ENCODE measurements around the gene PLA2G15.

- TF ChIP-seq CTCF (IDR thresholded peaks at IDR 0.05): no peak
- no peak for TF ChIP-seq EZH2 (IDR thresholded peaks at IDR 0.05; ENCODE audit: borderline replicate concordance, insufficient read depth, low read depth, low read length, poor library complexity, severe bottlenecking)
Observed at GRCh38 chr16:68309799-68310198, 64.6 kb downstream of the PLA2G15 start.

Measured in B cell (primary cell).